ENCODE data around the gene PODNL1. TPM values are rescaled to one million over a fixed set of nuclear protein-coding genes. Genes with fewer than 3 reads are reported as not detected.
A peak's percentile ranks its signal among the peaks of the same experiment; 100 is the strongest.

PODNL1 gene
- total RNA-seq, 1 experiment from 2014 or later: 1.1 TPM

- ATAC-seq: no peak
- Mint-ChIP-seq H3K27me3 (ENCODE audit: low read depth) (no peaks in the 10 kb centered on the region), H3K4me3 (no peak overlapping the region), H3K27ac (peak overlapping the region; percentile 59; the same call in 1 of the 2 replicates), H3K4me1 (peaks cover 29% of the 10 kb centered on the region), H3K36me3 (peaks cover 8% of the 10 kb centered on the region; the same call in 1 of the 2 replicates), H3K9me3 (no peaks in the 10 kb centered on the region)
- DNase-seq (ENCODE audit: low spot score): peak; percentile 23
- TF ChIP-seq MXD4 (CRISPR knock-in tag; IDR thresholded peaks at IDR 0.05; ENCODE audit: borderline replicate concordance) (no peak), OVOL2 (CRISPR knock-in tag; IDR thresholded peaks at IDR 0.05; ENCODE audit: borderline replicate concordance) (no peak), JAZF1 (CRISPR knock-in tag; IDR thresholded peaks at IDR 0.05) (no peak), CREB1 (CRISPR knock-in tag; IDR thresholded peaks at IDR 0.05) (no peak), ZNF281 (CRISPR knock-in tag; IDR thresholded peaks at IDR 0.05) (no peak), IRF1 (CRISPR knock-in tag; IDR thresholded peaks at IDR 0.05) (no peak), TP53 (CRISPR knock-in tag; IDR thresholded peaks at IDR 0.05) (no peak), ZMAT4 (CRISPR knock-in tag; IDR thresholded peaks at IDR 0.05) (no peak), HMGA2 (CRISPR knock-in tag; IDR thresholded peaks at IDR 0.05) (no peak), E2F1 (CRISPR knock-in tag; IDR thresholded peaks at IDR 0.05) (no peak), CREM (CRISPR knock-in tag; IDR thresholded peaks at IDR 0.05) (no peak), PRRX2 (CRISPR knock-in tag; IDR thresholded peaks at IDR 0.05) (no peak), ZNF423 (CRISPR knock-in tag; IDR thresholded peaks at IDR 0.05) (no peak), USF1 (CRISPR knock-in tag; IDR thresholded peaks at IDR 0.05) (no peak)
- TF ChIP-seq, protein P1, sequence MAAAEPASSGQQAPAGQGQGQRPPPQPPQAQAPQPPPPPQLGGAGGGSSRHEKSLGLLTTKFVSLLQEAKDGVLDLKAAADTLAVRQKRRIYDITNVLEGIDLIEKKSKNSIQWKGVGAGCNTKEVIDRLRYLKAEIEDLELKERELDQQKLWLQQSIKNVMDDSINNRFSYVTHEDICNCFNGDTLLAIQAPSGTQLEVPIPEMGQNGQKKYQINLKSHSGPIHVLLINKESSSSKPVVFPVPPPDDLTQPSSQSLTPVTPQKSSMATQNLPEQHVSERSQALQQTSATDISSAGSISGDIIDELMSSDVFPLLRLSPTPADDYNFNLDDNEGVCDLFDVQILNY (CRISPR knock-in tag; IDR thresholded peaks at IDR 0.05): no peak
- CTCF ChIA-PET: interaction anchor here (0.6 to 3.8 kb wide), 10 partner anchors 14 to 126 kb away, joined by 3 to 39 read pairs (median 9); partner anchors contain the start of genes DCAF15 and IL27RA
- POLR2A ChIA-PET: interaction anchor here (0.9 to 1.3 kb wide), 2 partner anchors 46 to 51 kb away, joined by 3 read pairs; no protein-coding TSS in a partner anchor
Measured at GRCh38 chr19:13932911-13933393, 5.3 kb downstream of the PODNL1 start.

- Mint-ChIP-seq H3K4me3 (no peak overlapping the region), H3K27me3 (ENCODE audit: low read depth) (no peaks in the 10 kb centered on the region), H3K36me3 (peaks cover 9% of the 10 kb centered on the region; the same call in 1 of the 2 replicates), H3K4me1 (peaks cover 24% of the 10 kb centered on the region), H3K27ac (no peak overlapping the region), H3K9me3 (no peaks in the 10 kb centered on the region)
- ATAC-seq: no peak
- POLR2A ChIA-PET: interaction anchor here (0.7 kb wide), 1 partner anchor 110 kb away, joined by 4 read pairs; no protein-coding TSS in a partner anchor
- CTCF ChIA-PET: interaction anchor here (0.6 to 3.8 kb wide), 7 partner anchors 13 to 127 kb away, joined by 3 to 39 read pairs (median 9); partner anchors contain the start of genes DCAF15 and IL27RA
- TF ChIP-seq TCF7 (CRISPR knock-in tag; IDR thresholded peaks at IDR 0.05; ENCODE audit: low read depth) (no peak), ZNF396 (CRISPR knock-in tag; IDR thresholded peaks at IDR 0.05; ENCODE audit: borderline replicate concordance) (no peak), ZNF121 (CRISPR knock-in tag; IDR thresholded peaks at IDR 0.05) (peak; percentile 87), PRRX2 (CRISPR knock-in tag; IDR thresholded peaks at IDR 0.05) (no peak), ZBTB43 (CRISPR knock-in tag; IDR thresholded peaks at IDR 0.05) (no peak), GRHL2 (CRISPR knock-in tag; IDR thresholded peaks at IDR 0.05; ENCODE audit: insufficient replicate concordance, severe bottlenecking) (no peak)
- TF ChIP-seq, protein P2, sequence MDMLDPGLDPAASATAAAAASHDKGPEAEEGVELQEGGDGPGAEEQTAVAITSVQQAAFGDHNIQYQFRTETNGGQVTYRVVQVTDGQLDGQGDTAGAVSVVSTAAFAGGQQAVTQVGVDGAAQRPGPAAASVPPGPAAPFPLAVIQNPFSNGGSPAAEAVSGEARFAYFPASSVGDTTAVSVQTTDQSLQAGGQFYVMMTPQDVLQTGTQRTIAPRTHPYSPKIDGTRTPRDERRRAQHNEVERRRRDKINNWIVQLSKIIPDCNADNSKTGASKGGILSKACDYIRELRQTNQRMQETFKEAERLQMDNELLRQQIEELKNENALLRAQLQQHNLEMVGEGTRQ (CRISPR knock-in tag; IDR thresholded peaks at IDR 0.05): no peak
- DNase-seq (ENCODE audit: low spot score): no peak
Measured at GRCh38 chr19:13932149-13932637, 6.0 kb downstream of the PODNL1 start.
